Measurements from ENCODE around the gene MYO1E.
"Not testable (repeated sequence)": the region's sequence is repeated elsewhere in the genome, so short reads cannot be mapped to it uniquely, and the experiment has no call there.

MYO1E gene

GRCh38 chr15:59155431-59155830, 217.2 kb downstream of the MYO1E start:
- TF ChIP-seq JUND (IDR thresholded peaks at IDR 0.05; ENCODE audit: low read depth) = no peak
- in situ Hi-C loops (cut with HindIII; ENCODE audit: low pct_unique_long_range_greater_than_20kb, low sequenced_read_pairs) = no loop called here
- DNase-seq (ENCODE audit: low read depth in 1 of 2, low spot score in 1 of 2) = no peak

- in situ Hi-C loops (cut with HindIII; ENCODE audit: low pct_unique_long_range_greater_than_20kb, low sequenced_read_pairs) = no loop called here
- DNase-seq (ENCODE audit: low read depth in 1 of 2, low spot score in 1 of 2) = no peak
- TF ChIP-seq JUND (IDR thresholded peaks at IDR 0.05; ENCODE audit: low read depth) = no peak
Measured at GRCh38 chr15:59154243-59154642, 218.4 kb downstream of the MYO1E start.

DNA sequence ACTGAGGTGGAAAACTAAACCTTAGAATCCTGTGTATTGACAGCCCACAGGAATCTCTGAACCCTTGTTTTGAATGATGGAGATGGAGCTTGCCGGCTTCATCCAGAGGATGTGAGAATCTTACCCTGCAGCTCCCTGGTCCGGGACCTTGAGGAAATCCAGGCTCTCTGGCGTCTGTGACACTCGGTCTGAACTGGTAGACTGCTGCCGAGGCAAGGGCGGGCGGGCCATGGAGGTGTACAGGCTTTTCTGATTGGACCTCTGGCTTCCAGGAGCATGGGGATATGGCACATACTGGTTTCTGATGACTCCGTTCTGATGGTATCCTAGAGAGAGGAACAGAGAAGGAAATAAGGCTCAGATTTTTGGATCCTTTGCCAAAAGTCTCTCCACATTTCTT, 219.2 kb downstream of the MYO1E start:
- no peak for DNase-seq (ENCODE audit: low read depth in 1 of 2, low spot score in 1 of 2)
- in situ Hi-C loops (cut with HindIII; ENCODE audit: low pct_unique_long_range_greater_than_20kb, low sequenced_read_pairs) = no loop called here
- no peak for TF ChIP-seq JUND (IDR thresholded peaks at IDR 0.05; ENCODE audit: low read depth)

- TF ChIP-seq JUND (IDR thresholded peaks at IDR 0.05; ENCODE audit: low read depth) = no peak
- DNase-seq (ENCODE audit: low read depth in 1 of 2, low spot score in 1 of 2) = no peak
- in situ Hi-C loops (cut with HindIII; ENCODE audit: low pct_unique_long_range_greater_than_20kb, low sequenced_read_pairs) = no loop called here
Measured at GRCh38 chr15:59152694-59153450, 219.8 kb downstream of the MYO1E start.

GRCh38 chr15:59150185-59150584, 222.5 kb downstream of the MYO1E start:
- TF ChIP-seq JUND (IDR thresholded peaks at IDR 0.05; ENCODE audit: low read depth) = no peak
- DNase-seq (ENCODE audit: low read depth in 1 of 2, low spot score in 1 of 2) = no peak
- in situ Hi-C loops (cut with HindIII; ENCODE audit: low pct_unique_long_range_greater_than_20kb, low sequenced_read_pairs) = no loop called here

DNA sequence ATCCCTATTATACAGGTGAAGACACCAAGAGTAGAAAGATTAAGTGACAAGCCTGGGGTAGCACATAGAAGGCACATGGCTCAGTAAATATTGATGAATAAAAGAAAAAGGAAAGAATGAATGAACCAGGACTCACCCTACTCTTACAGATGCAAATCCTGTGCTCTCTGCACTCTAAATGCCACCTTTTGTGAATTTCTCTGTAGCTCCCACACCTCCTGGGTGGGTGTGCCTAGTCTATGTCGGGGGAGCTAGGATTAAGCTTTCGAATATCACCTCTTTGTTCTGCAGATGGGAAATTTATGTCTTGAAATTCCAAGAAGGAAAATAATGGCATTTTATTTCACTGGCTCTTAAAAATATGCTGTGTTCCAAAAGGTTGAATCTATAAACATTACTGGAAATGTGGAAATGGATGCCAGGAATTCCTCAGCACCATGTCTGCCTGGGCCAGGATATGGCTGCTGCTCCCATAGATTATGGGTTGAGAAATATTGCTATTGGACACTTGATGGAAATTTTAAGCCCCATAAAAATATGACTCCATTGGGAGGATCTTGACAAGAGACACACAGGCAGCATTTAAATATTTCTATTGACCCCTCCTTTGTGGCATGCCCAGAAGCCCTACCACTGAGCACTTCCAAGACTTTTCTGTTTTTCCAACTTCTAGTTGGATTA, 224.4 kb downstream of the MYO1E start:
- no peak for DNase-seq (ENCODE audit: low read depth in 1 of 2, low spot score in 1 of 2)
- in situ Hi-C loops (cut with HindIII; ENCODE audit: low pct_unique_long_range_greater_than_20kb, low sequenced_read_pairs) = no loop called here
- TF ChIP-seq JUND (IDR thresholded peaks at IDR 0.05; ENCODE audit: low read depth) = no peak

DNA sequence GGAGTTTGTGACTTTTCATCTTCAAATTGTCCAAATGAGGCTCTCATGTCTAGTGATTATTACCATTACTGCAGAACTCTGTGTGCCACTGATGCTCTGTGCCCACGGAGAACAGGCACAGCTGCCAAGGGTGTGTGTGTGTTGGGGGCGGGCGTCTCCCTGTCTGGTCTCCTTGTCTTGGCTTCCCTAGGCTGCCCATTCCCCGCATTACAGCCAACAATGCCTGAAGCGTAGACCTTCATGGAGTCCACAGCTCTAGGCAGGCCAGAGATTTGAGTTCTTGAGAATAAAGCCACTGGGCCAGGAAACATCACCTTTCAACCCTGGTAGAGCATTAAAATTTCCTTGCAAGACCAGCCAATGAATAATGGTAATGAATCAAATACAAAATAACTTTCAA, 225.0 kb downstream of the MYO1E start:
- TF ChIP-seq JUND (IDR thresholded peaks at IDR 0.05; ENCODE audit: low read depth) = no peak
- DNase-seq (ENCODE audit: low read depth in 1 of 2, low spot score in 1 of 2) = no peak
- in situ Hi-C loops (cut with HindIII; ENCODE audit: low pct_unique_long_range_greater_than_20kb, low sequenced_read_pairs) = no loop called here

- in situ Hi-C loops (cut with HindIII; ENCODE audit: low pct_unique_long_range_greater_than_20kb, low sequenced_read_pairs) = not testable (repeated sequence)
- peak in 1 of 2 experiments; percentile 46 for DNase-seq (ENCODE audit: low read depth in 1 of 2, low spot score in 1 of 2)
Measured at GRCh38 chr15:59144594-59144993, 228.1 kb downstream of the MYO1E start.

GRCh38 chr15:59143281-59143680, 229.4 kb downstream of the MYO1E start:
- in situ Hi-C loops (cut with HindIII; ENCODE audit: low pct_unique_long_range_greater_than_20kb, low sequenced_read_pairs) = no loop called here
- no peak for TF ChIP-seq JUND (IDR thresholded peaks at IDR 0.05; ENCODE audit: low read depth)
- DNase-seq (ENCODE audit: low read depth in 1 of 2, low spot score in 1 of 2) = no peak

GRCh38 chr15:59140422-59141226, 232.0 kb downstream of the MYO1E start:
- DNase-seq (ENCODE audit: low read depth in 1 of 2, low spot score in 1 of 2) = no peak
- TF ChIP-seq JUND (IDR thresholded peaks at IDR 0.05; ENCODE audit: low read depth) = no peak
- in situ Hi-C loops (cut with HindIII; ENCODE audit: low pct_unique_long_range_greater_than_20kb, low sequenced_read_pairs) = no loop called here

- peak; percentile 4 to 65 for DNase-seq (ENCODE audit: low read depth in 1 of 2, low spot score in 1 of 2)
- in situ Hi-C loops (cut with HindIII; ENCODE audit: low pct_unique_long_range_greater_than_20kb, low sequenced_read_pairs) = no loop called here
- TF ChIP-seq JUND (IDR thresholded peaks at IDR 0.05; ENCODE audit: low read depth) = no peak
Measured at GRCh38 chr15:59138243-59138642, 234.4 kb downstream of the MYO1E start.

GRCh38 chr15:59137566-59137965, 235.1 kb downstream of the MYO1E start:
- no peak for DNase-seq (ENCODE audit: low read depth in 1 of 2, low spot score in 1 of 2)
- in situ Hi-C loops (cut with HindIII; ENCODE audit: low pct_unique_long_range_greater_than_20kb, low sequenced_read_pairs) = no loop called here
- TF ChIP-seq JUND (IDR thresholded peaks at IDR 0.05; ENCODE audit: low read depth) = no peak

DNA sequence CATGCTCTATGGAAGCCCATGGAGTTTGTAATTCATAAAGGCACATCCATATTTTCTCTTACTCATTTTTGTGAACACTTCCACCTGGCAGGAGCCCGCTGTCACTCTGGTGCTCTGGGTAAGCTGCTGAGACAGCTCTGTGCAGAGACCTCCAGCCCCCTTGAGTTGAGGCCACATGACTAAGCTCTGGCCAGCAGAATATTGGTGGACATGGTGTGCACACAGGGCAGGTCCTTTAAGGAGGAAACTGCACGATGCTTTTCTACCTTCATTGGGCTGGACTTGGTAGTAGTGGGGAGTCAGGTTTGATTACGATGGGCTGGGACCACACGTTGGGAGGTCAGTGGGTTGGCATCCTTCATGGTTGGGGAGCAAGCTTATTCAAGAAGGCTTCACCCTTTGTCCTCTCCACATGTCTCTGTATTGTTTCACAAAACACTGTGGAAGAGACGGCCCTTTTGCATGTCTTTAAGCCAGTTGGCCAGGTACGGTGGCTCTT, 238.7 kb downstream of the MYO1E start:
- TF ChIP-seq JUND (IDR thresholded peaks at IDR 0.05; ENCODE audit: low read depth) = no peak
- in situ Hi-C loops (cut with HindIII; ENCODE audit: low pct_unique_long_range_greater_than_20kb, low sequenced_read_pairs) = no loop called here

More for the DNA sequence above, 238.7 kb downstream of the MYO1E start:
- DNase-seq (ENCODE audit: low read depth in 1 of 2, low spot score in 1 of 2) = no peak
